ENCODE data around the gene RNF5. TPM values are rescaled to one million over a fixed set of nuclear protein-coding genes. Genes with fewer than 3 reads are reported as not detected.

RNF5 gene
- total RNA-seq, 1 experiment from 2014 or later: 85.4 TPM

DNA sequence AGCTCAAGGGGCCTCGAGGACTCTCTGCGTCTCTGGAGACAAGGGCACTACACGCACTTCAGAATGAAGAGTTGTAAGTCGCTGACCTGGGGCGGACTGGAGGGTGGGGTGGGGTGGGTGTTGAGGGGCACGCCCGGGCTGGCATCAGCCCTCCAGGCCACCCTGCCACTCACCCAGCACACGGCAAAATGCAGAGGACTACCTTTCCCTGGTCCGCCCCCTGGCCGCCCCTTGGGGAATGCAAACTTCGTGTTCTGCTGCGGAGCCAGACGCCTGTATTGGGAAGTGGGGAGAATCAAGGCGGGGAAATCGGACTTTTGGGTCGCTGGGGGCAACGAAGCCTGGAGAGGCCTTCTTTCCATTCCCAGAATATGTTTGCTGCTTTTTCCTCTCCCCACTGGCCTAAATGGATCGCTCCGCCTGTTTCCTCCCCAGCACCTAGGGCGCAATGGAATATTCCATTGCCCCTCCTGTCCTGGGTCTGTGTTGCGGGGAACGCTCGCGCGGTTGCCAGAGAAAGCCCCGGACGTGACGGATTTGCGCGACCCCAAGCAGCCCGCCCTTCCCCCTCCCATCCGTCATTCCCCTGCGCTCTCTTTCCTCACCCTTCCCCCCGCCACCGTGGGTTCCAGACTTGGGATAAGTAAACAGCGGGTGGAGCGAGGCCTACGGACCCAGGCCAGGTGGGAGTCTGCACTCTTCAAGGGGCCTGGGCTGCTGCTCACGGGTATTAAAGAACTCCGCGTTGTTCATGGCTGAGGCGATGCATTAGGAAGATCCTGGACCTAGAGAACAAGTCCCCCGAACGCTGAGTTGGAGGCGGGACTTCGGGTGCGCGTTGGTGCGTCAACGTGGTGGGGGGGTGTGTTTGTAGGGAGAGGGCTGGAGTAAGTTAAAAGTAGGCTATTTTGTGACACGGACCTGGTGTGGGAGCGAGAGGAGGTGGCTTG is 24.4 kb upstream of the RNF5 start, which contains the start of gene PPT2:
TSS of gene PPT2 (plus strand) at position 578 of the 950 bp plus-strand sequence. CDS start 454 bp downstream, outside the sequence.
- CTCF ChIA-PET: interaction anchor here (0.6 to 1.3 kb wide), 8 partner anchors 24 to 307 kb away, joined by 3 to 12 read pairs (median 4); partner anchors contain the start of genes ATF6B, FKBPL and PBX2
- H3K36me3 Mint-ChIP-seq (ENCODE audit: insufficient read depth, unreplicated experiment): peaks cover 29% of the 10 kb centered on the region
- TF ChIP-seq, protein P1, sequence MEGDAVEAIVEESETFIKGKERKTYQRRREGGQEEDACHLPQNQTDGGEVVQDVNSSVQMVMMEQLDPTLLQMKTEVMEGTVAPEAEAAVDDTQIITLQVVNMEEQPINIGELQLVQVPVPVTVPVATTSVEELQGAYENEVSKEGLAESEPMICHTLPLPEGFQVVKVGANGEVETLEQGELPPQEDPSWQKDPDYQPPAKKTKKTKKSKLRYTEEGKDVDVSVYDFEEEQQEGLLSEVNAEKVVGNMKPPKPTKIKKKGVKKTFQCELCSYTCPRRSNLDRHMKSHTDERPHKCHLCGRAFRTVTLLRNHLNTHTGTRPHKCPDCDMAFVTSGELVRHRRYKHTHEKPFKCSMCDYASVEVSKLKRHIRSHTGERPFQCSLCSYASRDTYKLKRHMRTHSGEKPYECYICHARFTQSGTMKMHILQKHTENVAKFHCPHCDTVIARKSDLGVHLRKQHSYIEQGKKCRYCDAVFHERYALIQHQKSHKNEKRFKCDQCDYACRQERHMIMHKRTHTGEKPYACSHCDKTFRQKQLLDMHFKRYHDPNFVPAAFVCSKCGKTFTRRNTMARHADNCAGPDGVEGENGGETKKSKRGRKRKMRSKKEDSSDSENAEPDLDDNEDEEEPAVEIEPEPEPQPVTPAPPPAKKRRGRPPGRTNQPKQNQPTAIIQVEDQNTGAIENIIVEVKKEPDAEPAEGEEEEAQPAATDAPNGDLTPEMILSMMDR (IDR thresholded peaks at IDR 0.05; ENCODE audit: unreplicated experiment): no peak
- peak; percentile 87 for DNase-seq
- intact Hi-C loops (cut with micrococcal nuclease; ENCODE audit: unreplicated experiment): loop anchor here (1.0 kb wide), 1 partner anchor 35 kb away; no protein-coding TSS in a partner anchor
- H3K27ac Mint-ChIP-seq (ENCODE audit: unreplicated experiment): peak within 1 kb of the TSS; percentile 52
- H3K4me3 Mint-ChIP-seq (ENCODE audit: low read depth, unreplicated experiment): peak within 1 kb of the TSS; percentile 94
- H3K9me3 Mint-ChIP-seq (ENCODE audit: low read depth, unreplicated experiment): no peaks in the 10 kb centered on the region
- H3K4me1 Mint-ChIP-seq (ENCODE audit: low read depth, unreplicated experiment): peaks cover 22% of the 10 kb centered on the region
- H3K27me3 Mint-ChIP-seq (ENCODE audit: unreplicated experiment): no peaks in the 10 kb centered on the region
- TSS peak; percentile 54 for BruUV-seq (replicated peaks)

DNA sequence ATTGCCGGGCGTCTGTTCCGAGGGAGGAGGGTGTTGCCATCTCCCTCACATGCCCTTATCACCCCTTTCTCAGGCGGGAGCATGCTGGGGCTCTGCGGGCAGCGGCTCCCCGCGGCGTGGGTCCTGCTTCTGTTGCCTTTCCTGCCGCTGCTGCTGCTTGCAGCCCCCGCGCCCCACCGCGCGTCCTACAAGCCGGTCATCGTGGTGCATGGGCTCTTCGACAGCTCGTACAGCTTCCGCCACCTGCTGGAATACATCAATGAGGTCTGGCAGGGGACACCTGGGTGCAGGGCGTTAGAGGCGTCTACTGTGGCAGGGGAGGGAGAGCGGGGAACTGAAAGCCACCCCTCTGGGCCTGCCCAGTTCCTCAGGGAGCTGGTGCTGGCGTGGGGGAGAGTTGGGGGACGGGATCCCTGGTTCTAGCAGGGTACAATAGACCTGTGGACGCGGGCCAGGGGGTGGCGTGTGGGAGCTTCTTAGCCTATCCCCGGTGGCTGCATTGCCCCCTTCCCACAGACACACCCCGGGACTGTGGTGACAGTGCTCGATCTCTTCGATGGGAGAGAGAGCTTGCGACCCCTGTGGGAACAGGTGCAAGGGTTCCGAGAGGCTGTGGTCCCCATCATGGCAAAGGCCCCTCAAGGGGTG is 23.6 kb upstream of the RNF5 start:
- BruUV-seq (replicated peaks): no TSS peak
- peaks cover 22% of the 10 kb centered on the region for H3K4me1 Mint-ChIP-seq (ENCODE audit: low read depth, unreplicated experiment)
- intact Hi-C loops (cut with micrococcal nuclease; ENCODE audit: unreplicated experiment): loop anchor here (1.0 kb wide), 1 partner anchor 35 kb away; no protein-coding TSS in a partner anchor
- TF ChIP-seq, protein P1 (IDR thresholded peaks at IDR 0.05; ENCODE audit: unreplicated experiment): peak; percentile 80
- H3K27me3 Mint-ChIP-seq (ENCODE audit: unreplicated experiment): no peaks in the 10 kb centered on the region
- CTCF ChIA-PET: interaction anchor here (0.7 to 1.3 kb wide), 8 partner anchors 25 to 67 kb away, joined by 3 to 12 read pairs (median 4); partner anchors contain the start of genes ATF6B, FKBPL and PBX2
- H3K4me3 Mint-ChIP-seq (ENCODE audit: low read depth, unreplicated experiment): peak overlapping the region; percentile 94
- peak overlapping the region; percentile 52 for H3K27ac Mint-ChIP-seq (ENCODE audit: unreplicated experiment)
- peaks cover 29% of the 10 kb centered on the region for H3K36me3 Mint-ChIP-seq (ENCODE audit: insufficient read depth, unreplicated experiment)
- no peaks in the 10 kb centered on the region for H3K9me3 Mint-ChIP-seq (ENCODE audit: low read depth, unreplicated experiment)
- peak; percentile 88 for DNase-seq

DNA sequence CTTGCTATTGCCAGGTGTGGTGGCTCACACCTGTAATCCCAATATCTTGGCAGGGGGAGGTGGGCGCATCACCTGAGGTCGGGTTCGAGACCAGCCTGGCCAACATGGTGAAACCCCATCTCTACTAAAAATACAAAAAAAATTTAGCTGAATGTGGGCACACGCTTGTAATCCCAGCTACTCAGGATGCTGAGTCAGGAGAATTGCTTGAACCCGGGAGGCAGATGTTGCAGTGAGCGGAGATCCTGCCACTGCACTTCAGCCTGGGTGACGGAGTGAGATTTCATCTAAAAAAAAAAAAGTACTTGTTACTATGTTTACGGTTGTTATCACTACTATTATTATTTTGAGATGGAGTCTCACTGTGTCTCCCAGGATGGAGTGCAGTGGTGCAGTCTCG is 21.3 kb upstream of the RNF5 start:
- Mint-ChIP-seq H3K36me3 (ENCODE audit: insufficient read depth, unreplicated experiment) (peaks cover 29% of the 10 kb centered on the region), H3K4me3 (ENCODE audit: low read depth, unreplicated experiment) (no peak overlapping the region), H3K27ac (ENCODE audit: unreplicated experiment) (no peak overlapping the region), H3K9me3 (ENCODE audit: low read depth, unreplicated experiment) (no peaks in the 10 kb centered on the region), H3K27me3 (ENCODE audit: unreplicated experiment) (no peaks in the 10 kb centered on the region), H3K4me1 (ENCODE audit: low read depth, unreplicated experiment) (peaks cover 22% of the 10 kb centered on the region)
- CTCF ChIA-PET: interaction anchor here (0.7 kb wide), 1 partner anchor 219 kb away, joined by 3 read pairs; no protein-coding TSS in a partner anchor
- TF ChIP-seq, protein P1 (IDR thresholded peaks at IDR 0.05; ENCODE audit: unreplicated experiment): no peak
- intact Hi-C loops (cut with micrococcal nuclease; ENCODE audit: unreplicated experiment): no loop called here
- no TSS peak for BruUV-seq (replicated peaks)
- DNase-seq: no peak

DNA sequence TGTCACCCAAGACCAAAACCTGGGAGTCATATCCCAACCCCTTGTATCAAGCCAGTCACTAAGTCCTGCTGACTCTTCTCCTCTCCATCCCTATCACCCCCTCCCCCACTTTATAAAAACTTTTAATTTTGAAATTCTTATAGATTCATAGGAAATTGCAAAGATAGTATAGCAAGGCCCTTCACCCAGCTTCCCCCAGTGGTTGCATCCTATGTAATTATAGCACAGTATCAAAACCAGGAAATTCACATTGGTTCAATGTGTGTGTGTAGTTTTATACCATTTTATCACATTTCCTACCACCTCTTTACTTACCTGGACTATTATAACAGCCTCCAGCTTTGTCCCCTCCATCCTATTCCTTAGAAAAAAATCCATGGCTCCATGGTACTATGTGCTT is 20.2 kb upstream of the RNF5 start:
- peaks cover 17% of the 10 kb centered on the region for H3K4me1 Mint-ChIP-seq (ENCODE audit: low read depth, unreplicated experiment)
- BruUV-seq (replicated peaks): no TSS peak
- no peak for DNase-seq
- no peak overlapping the region for H3K4me3 Mint-ChIP-seq (ENCODE audit: low read depth, unreplicated experiment)
- peaks cover 30% of the 10 kb centered on the region for H3K36me3 Mint-ChIP-seq (ENCODE audit: insufficient read depth, unreplicated experiment)
- H3K27me3 Mint-ChIP-seq (ENCODE audit: unreplicated experiment): no peaks in the 10 kb centered on the region
- CTCF ChIA-PET: interaction anchor here (0.7 kb wide), 1 partner anchor 795 kb away, joined by 3 read pairs; the partner anchor contains the start of gene HLA-DMA
- intact Hi-C loops (cut with micrococcal nuclease; ENCODE audit: unreplicated experiment): no loop called here
- no peak overlapping the region for H3K27ac Mint-ChIP-seq (ENCODE audit: unreplicated experiment)
- no peaks in the 10 kb centered on the region for H3K9me3 Mint-ChIP-seq (ENCODE audit: low read depth, unreplicated experiment)
- TF ChIP-seq, protein P1 (IDR thresholded peaks at IDR 0.05; ENCODE audit: unreplicated experiment): no peak

All from Calu3 (cell line).